Mammary epithelial cell (primary cell): ENCODE measurements around the gene VASN.

Experiments
- EZH2 ChIP-seq: IDR thresholded peaks from 2 replicates; pipeline ENCODE4 v1.6.1; 2012; ENCODE audit warnings: low read length, inconsistent platforms, borderline replicate concordance
- TF ChIP-seq, protein P1 (sequence below), 2 donors: IDR thresholded peaks in 1 of 2; conservative IDR thresholded peaks in 1 of 2; 2 replicates each; pipeline ENCODE4 v1.5.1; 2011 to 2012; ENCODE audit warnings: inconsistent platforms in 2 of 2, low read length in 2 of 2, mild to moderate bottlenecking in 2 of 2, control low read depth in 1 of 2, low read depth in 1 of 2; ENCODE audit not compliant: insufficient read depth in 1 of 2; ENCODE audit errors: extremely low read depth in 1 of 2

DNA sequence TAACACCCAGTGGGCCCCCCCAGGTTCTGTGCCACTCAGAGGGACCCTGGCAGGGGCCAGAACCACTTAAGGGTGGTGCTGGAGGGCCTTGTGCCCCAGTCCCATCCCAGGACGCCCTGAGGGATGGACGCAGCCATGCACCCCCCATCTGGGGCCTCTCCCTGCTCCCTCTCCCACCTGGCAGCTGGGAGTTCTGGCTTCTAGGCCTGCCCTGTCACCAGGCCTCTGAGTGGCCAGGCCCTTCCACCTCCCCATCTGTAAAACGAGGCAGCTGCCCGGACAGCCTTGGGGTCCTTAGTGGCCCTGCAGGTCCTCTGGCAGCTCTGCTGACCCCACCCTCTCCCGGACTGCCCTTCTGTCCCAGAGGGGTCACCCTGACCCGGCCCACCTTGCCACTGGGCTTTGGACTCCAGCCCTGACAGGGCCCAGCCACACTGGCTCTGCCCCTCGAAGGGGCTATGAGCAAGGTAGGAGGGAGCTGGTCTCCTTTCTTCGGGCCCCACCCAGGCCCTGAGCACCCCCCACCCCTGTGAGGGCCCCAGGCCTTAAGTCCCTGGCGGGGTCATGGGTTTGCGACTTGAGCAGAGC, 32.8 kb upstream of the VASN start:
- TF ChIP-seq, protein P1, sequence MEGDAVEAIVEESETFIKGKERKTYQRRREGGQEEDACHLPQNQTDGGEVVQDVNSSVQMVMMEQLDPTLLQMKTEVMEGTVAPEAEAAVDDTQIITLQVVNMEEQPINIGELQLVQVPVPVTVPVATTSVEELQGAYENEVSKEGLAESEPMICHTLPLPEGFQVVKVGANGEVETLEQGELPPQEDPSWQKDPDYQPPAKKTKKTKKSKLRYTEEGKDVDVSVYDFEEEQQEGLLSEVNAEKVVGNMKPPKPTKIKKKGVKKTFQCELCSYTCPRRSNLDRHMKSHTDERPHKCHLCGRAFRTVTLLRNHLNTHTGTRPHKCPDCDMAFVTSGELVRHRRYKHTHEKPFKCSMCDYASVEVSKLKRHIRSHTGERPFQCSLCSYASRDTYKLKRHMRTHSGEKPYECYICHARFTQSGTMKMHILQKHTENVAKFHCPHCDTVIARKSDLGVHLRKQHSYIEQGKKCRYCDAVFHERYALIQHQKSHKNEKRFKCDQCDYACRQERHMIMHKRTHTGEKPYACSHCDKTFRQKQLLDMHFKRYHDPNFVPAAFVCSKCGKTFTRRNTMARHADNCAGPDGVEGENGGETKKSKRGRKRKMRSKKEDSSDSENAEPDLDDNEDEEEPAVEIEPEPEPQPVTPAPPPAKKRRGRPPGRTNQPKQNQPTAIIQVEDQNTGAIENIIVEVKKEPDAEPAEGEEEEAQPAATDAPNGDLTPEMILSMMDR (conservative IDR thresholded peaks at IDR 0.05 in 1 of 2, IDR thresholded peaks at IDR 0.05 in 1 of 2; ENCODE audit: extremely low read depth in 1 of 2, insufficient read depth in 1 of 2, low read depth in 1 of 2, low read length in 2 of 2) = no peak
- no peak for TF ChIP-seq EZH2
